Caco-2 (cell line): Measurements from ENCODE around the gene COX6A2. TPM values are rescaled to one million over a fixed set of nuclear protein-coding genes. Genes with fewer than 3 reads are reported as not detected.
A peak's percentile ranks its signal among the peaks of the same experiment; 100 is the strongest.

Experiments
- Bru-seq: library from RNA; stranded (reverse); fragments of 400-500 nt; gene quantifications from one replicate; lab custom pipeline; 2021; lab: Mats Ljungman, UMichigan
- BruChase-seq, 2 experiments: library from RNA; stranded (reverse); fragments of 400-500 nt; gene quantifications; one replicate each; lab custom pipeline; 2021; lab: Mats Ljungman, UMichigan
- BruUV-seq: library from RNA; stranded (reverse); fragments of 400-500 nt; replicated peaks from 2 replicates; lab custom pipeline; 2021; lab: Mats Ljungman, UMichigan
- CTCF ChIA-PET: fragments of 300-600 bp; sonication (Branson Sonifier 250); formaldehyde crosslinking; loops from one replicate; lab custom pipeline; 2022; ENCODE audit warnings: antibody characterized with exemption; lab: Charles Lee
- POLR2A ChIA-PET: fragments of 300-600 bp; sonication (Branson Sonifier 250); formaldehyde crosslinking; loops from one replicate; lab custom pipeline; 2022; ENCODE audit warnings: antibody characterized with exemption; lab: Charles Lee
- DNase-seq, 2 experiments: peaks; one replicate each; pipeline versions ENCODE4 v3.0.0 to v3.0.0-alpha.2; 2020 to 2022
- H3K27me3 ChIP-seq: replicated peaks from 2 replicates; pipeline ENCODE4 v1.6.0; 2011; ENCODE audit warnings: low read length; ENCODE audit not compliant: control insufficient read depth, insufficient read depth
- H3K36me3 ChIP-seq: 2 replicates; pipeline ENCODE4 v1.5.1; 2011; ENCODE audit warnings: low read length; ENCODE audit not compliant: control insufficient read depth, insufficient read depth
- H3K4me1 ChIP-seq: fragments of 250-450 bp; sonication (Bioruptor Pico); 2 replicates; pipeline ENCODE4 v1.5.1; 2020; ENCODE audit warnings: mild to moderate bottlenecking
- H3K4me3 ChIP-seq: 2 replicates; pipeline ENCODE4 v1.5.1; 2011; ENCODE audit warnings: low read depth, mild to moderate bottlenecking, control low read depth, low read length
- H3K9me3 ChIP-seq: fragments of 250-450 bp; sonication (Bioruptor Pico); 2 replicates; pipeline ENCODE4 v1.5.1; 2020; ENCODE audit warnings: mild to moderate bottlenecking, moderate library complexity
- H3K27ac Mint-ChIP-seq: one replicate; pipeline ENCODE4 v1.8.0; 2022; ENCODE audit warnings: mixed read lengths; ENCODE audit not compliant: unreplicated experiment
- H3K27me3 Mint-ChIP-seq: one replicate; pipeline ENCODE4 v1.8.0; 2022; ENCODE audit warnings: mixed read lengths; ENCODE audit not compliant: insufficient read depth, unreplicated experiment
- H3K36me3 Mint-ChIP-seq: one replicate; pipeline ENCODE4 v1.8.0; 2022; ENCODE audit warnings: mild to moderate bottlenecking, mixed read lengths; ENCODE audit not compliant: insufficient read depth, unreplicated experiment
- H3K4me1 Mint-ChIP-seq: one replicate; pipeline ENCODE4 v1.8.0; 2022; ENCODE audit warnings: low read depth, mixed read lengths; ENCODE audit not compliant: unreplicated experiment
- H3K4me3 Mint-ChIP-seq: one replicate; pipeline ENCODE4 v1.8.0; 2022; ENCODE audit warnings: mild to moderate bottlenecking, moderate library complexity, mixed read lengths; ENCODE audit not compliant: unreplicated experiment
- H3K9me3 Mint-ChIP-seq: one replicate; pipeline ENCODE4 v1.8.0; 2022; ENCODE audit warnings: mixed read lengths; ENCODE audit not compliant: unreplicated experiment
- intact Hi-C: fragments of 100-400 bp; cut with micrococcal nuclease; formaldehyde crosslinking; loops from one replicate; pipeline ENCODE4 v1.10.0; 2022; ENCODE audit not compliant: unreplicated experiment
- long read RNA-seq: library from polyadenylated mRNA; stranded (forward); transcript quantifications from one replicate; pipeline ENCODE4 v2.0.0, GENCODE V29; 2022
- total RNA-seq: library from RNA; stranded (reverse); gene quantifications from 2 replicates; pipeline ENCODE4 v1.2.3, GENCODE V29; 2022
- TF ChIP-seq, protein P1 (sequence below), 2 experiments: fragments of 200-600 bp in 1 of 2; IDR thresholded peaks; 1 replicate in 1 of 2; 2 replicates in 1 of 2; pipeline versions ENCODE4 v1.5.1 to v1.8.0; 2011 to 2022; ENCODE audit warnings: antibody characterized with exemption in 1 of 2, control low read depth in 1 of 2, inconsistent platforms in 1 of 2, low read depth in 1 of 2, low read length in 1 of 2, mild to moderate bottlenecking in 1 of 2, moderate library complexity in 1 of 2; ENCODE audit not compliant: insufficient read depth in 1 of 2, severe bottlenecking in 1 of 2, unreplicated experiment in 1 of 2

COX6A2 gene
- not detected in 2 replicates for total RNA-seq
- Bru-seq, nascent RNA = not detected
- BruChase-seq, experiment 1, labeled RNA remaining after a 2-hour chase = not detected
- BruChase-seq, experiment 2, labeled RNA remaining after a 6-hour chase = not detected
- long read RNA-seq = 0 reads

DNA sequence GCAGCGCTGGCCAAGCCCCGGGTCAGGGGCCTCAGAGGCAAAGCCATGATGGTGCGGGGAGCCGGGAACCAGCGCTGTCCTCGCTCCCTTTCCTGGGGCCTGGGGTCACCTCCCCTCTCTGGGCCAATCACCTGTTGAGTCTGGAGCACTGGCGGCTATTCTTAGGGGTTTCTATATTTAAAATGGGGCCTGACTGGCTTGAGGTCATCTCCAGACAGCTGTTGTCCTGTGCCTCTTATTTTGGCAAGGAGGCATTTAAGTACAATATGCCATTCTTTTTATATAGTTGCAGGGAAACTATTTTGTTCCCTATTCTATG is at the start of gene COX6A2:
Gene COX6A2, minus strand, starts transcription at position 82 of the 319 bp plus-strand sequence. Its CDS starts 35 bp downstream, at position 47.
- Mint-ChIP-seq H3K4me3 (no peak within 1 kb of the TSS), H3K4me1 (no peaks in the 10 kb centered on the region), H3K36me3 (no peaks in the 10 kb centered on the region), H3K27me3 (peaks cover 8% of the 10 kb centered on the region), H3K27ac (no peak within 1 kb of the TSS), H3K9me3 (no peaks in the 10 kb centered on the region)
- BruUV-seq = no TSS peak
- CTCF ChIA-PET = no interaction called here
- POLR2A ChIA-PET = no interaction called here
- TF ChIP-seq, protein P1, sequence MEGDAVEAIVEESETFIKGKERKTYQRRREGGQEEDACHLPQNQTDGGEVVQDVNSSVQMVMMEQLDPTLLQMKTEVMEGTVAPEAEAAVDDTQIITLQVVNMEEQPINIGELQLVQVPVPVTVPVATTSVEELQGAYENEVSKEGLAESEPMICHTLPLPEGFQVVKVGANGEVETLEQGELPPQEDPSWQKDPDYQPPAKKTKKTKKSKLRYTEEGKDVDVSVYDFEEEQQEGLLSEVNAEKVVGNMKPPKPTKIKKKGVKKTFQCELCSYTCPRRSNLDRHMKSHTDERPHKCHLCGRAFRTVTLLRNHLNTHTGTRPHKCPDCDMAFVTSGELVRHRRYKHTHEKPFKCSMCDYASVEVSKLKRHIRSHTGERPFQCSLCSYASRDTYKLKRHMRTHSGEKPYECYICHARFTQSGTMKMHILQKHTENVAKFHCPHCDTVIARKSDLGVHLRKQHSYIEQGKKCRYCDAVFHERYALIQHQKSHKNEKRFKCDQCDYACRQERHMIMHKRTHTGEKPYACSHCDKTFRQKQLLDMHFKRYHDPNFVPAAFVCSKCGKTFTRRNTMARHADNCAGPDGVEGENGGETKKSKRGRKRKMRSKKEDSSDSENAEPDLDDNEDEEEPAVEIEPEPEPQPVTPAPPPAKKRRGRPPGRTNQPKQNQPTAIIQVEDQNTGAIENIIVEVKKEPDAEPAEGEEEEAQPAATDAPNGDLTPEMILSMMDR (IDR thresholded peaks at IDR 0.05; ENCODE audit: insufficient read depth in 1 of 2, low read depth in 1 of 2, low read length in 1 of 2, severe bottlenecking in 1 of 2, unreplicated experiment in 1 of 2) = no peak
- intact Hi-C loops = loop anchor here (2.0 kb wide), 1 partner anchor 15 kb away; the partner anchor contains the start of gene ZNF843
- Histone ChIP-seq H3K27me3 (no peaks in the 10 kb centered on the region), H3K36me3 (no peaks in the 10 kb centered on the region), H3K4me1 (no peaks in the 10 kb centered on the region), H3K9me3 (no peaks in the 10 kb centered on the region), H3K4me3 (no peak within 1 kb of the TSS)
- DNase-seq = no peak

DNA sequence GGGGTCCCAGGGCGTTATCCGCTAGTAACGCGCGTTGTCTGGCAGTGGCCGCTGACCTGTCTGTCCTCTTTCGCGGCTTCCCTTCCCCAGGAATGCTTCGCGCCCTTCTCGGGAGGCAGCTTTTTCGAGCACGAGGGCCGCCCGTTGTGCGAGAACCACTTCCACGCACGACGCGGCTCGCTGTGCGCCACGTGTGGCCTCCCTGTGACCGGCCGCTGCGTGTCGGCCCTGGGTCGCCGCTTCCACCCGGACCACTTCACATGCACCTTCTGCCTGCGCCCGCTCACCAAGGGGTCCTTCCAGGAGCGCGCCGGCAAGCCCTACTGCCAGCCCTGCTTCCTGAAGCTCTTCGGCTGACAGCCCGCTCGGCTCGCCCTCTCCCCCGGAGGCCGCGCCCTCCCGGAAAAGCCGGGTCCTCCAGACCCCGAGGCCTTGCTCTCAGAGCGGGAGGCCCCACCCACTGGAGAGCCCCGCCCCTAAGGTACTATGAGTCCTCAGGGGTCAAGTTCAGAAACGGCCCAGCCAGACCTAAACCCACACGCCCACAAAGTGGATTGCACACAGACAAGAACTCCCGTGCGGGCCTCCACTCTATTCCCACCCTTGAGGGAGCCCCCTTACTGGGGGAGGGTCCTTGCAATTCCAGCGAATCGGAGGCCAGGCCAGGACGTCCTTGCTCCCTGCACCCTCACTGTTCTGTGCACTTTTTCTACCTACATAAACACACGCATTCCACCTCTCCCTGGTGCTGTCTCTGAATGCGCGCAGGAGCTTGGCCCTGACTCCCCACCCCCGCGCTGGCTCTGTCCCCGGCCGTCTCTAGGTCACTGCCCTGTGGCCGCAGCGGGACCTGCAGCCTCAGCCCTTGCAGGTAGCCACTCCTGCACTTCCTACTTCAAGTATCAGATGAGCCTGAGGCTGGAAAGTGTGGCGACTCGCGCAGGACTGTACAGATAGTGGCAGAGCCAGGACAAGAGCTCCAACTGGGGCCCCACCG is 49.4 kb upstream of the COX6A2 start:
- peak; percentile 88 to 89 for DNase-seq
- TF ChIP-seq, protein P1 (IDR thresholded peaks at IDR 0.05; ENCODE audit: insufficient read depth in 1 of 2, low read depth in 1 of 2, low read length in 1 of 2, severe bottlenecking in 1 of 2, unreplicated experiment in 1 of 2) = peak; percentile 63 to 73
- Mint-ChIP-seq H3K9me3 (no peaks in the 10 kb centered on the region), H3K4me3 (peak overlapping the region; percentile 86), H3K27me3 (no peaks in the 10 kb centered on the region), H3K4me1 (peaks cover 13% of the 10 kb centered on the region), H3K36me3 (peaks cover 22% of the 10 kb centered on the region), H3K27ac (peak overlapping the region; percentile 63)
- intact Hi-C loops = loop anchor here (1.0 to 2.0 kb wide), 2 partner anchors 18 to 31 kb away; partner anchors contain the start of genes ARMC5 and RUSF1
- H3K27me3 ChIP-seq = no peaks in the 10 kb centered on the region
- H3K9me3 ChIP-seq = no peaks in the 10 kb centered on the region
- no TSS peak for BruUV-seq
- no peaks in the 10 kb centered on the region for H3K36me3 ChIP-seq
- POLR2A ChIA-PET = interaction anchor here (1.0 to 2.4 kb wide), 3 partner anchors 14 to 25 kb away, joined by 3 to 30 read pairs (median 3); partner anchors contain the start of gene ARMC5
- peak overlapping the region; percentile 81 for H3K4me3 ChIP-seq
- peaks cover 3% of the 10 kb centered on the region; the same call in 1 of the 2 replicates for H3K4me1 ChIP-seq
- CTCF ChIA-PET = interaction anchor here (0.7 to 3.6 kb wide), 4 partner anchors 18 to 396 kb away, joined by 3 to 33 read pairs (median 4); partner anchors contain the start of genes ARMC5, RUSF1 and ZNF267
